HG02840 (cell line): ENCODE measurements around the gene OR2C1.

Experiments used
- ATAC-seq: cut with Tn5 transposase; IDR thresholded peaks from one replicate; pipeline ENCODE4 v1.9.1; 2021; ENCODE audit warnings: mild to moderate bottlenecking, moderate library complexity, moderate number of reproducible peaks; ENCODE audit not compliant: unreplicated experiment, low FRiP score

OR2C1 gene

DNA sequence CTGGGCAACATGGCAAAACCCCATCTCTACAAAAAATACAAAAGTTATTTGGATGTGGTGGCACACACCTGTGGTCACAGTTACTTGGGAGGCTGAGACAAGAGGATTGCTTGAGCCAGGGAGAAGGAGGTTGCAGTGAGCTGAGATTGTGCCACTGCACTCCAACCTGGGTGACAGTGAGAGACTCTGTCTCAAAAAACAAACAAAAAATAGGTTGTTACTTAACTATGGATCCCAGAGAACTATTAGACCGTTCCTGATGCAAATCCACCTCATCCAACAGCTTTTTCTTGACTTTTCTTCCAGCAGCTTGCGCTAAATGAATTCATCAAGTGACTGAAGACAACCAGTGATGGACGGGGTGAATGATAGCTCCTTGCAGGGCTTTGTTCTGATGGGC, at the start of gene OR2C1:
TSS of gene OR2C1 (plus strand) at position 301 of the 400 bp plus-strand sequence. CDS start at position 353, 52 bp downstream.
- ATAC-seq: no peak

DNA sequence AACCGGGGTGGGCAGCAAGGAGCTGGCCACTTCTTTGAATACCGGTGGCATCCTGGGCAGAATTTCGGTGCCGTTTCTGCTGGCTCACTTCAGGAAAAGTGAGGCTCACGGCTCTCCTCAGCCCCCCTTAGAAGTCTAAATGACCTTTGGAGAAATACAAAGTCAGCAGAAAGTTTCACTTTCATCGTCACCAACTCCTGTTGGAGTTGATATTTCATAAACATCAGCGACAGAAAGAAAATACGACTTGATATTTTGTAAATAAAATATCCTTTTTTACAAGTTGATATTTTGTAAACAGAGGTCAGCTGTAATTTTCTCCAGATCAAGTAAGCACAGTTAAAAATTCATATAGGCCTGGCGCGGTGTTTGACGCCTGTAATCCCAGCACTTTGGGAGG, 49.6 kb upstream of the OR2C1 start:
- ATAC-seq: no peak

DNA sequence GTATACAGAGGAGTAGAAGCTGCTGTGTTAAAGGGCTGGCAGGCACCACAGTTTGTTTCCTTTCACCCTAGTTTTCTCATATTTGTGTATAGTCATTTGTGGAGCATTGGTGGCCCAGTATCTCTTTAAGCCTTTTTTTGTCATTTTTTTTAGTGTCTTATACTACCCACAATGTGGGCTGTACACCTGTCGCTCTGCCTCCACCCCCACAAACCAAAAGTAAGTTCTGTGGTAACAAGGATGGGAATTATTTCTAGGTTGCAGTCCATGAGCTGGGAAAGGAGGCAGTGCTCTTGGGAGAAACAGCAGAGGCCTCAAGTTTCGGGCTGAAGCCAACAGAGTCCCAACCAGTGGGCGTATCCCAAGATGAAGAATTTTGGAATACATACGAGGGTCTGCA, 44.2 kb upstream of the OR2C1 start:
- ATAC-seq: no peak

DNA sequence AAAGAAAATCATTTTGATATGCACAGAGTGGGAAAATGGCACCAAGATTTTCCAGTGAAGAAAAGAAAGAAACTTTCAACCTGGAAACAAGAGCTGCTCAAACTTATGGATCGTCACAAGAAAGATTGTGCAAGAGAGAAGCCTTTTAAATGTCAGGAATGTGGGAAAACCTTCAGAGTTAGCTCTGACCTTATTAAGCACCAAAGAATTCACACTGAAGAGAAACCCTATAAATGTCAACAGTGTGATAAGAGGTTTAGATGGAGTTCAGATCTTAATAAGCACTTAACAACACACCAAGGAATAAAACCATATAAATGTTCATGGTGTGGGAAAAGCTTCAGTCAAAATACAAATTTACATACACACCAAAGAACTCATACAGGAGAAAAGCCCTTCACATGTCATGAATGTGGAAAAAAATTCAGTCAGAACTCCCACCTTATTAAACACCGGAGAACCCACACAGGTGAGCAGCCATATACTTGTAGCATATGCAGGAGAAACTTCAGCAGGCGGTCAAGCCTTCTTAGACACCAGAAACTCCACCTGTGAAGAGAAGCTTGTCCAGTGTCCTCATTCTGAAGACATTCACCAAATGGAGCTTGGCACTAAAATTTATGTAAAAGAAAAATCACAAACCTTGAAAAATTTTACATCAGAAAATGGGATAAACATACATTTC, 38.2 kb upstream of the OR2C1 start:
- no peak for ATAC-seq

DNA sequence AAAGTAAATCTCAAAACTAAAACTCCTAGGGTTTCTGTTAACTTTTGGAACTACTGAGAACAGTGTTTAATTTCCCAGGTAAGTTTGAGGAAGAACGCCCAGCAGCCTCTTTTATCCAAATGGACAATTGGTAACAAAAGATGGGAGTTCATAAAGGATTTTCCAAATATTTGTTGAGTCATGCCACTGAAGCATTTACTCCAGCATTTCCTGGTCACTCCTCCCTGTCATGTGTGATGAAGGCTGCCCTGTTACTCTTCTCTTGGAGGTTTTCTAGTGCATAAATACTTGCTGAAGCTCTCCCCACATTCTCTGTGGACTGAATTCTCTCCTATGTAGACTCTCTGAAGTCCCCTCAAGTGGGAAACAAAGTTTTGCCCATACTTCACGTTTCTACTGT, 33.9 kb upstream of the OR2C1 start:
- ATAC-seq: no peak

DNA sequence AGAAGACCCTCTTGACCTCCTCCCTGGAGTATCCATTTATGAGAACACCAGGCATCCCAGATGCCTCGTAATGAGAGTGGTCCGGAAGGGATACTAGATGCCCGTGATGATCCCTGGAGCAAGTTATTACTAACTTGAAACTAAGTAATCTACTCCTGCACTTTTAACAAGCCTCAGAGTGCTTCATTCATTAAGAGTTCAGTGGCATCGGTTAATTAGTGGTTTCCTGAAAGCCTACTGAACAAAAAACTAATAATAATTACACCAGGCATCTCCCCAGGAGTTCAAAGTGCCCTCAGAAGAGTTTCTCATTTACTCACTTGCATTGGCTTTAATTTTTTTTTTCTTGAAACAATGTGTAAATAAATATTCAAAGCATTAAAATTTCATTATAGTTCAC, 28.2 kb upstream of the OR2C1 start:
- ATAC-seq: no peak

DNA sequence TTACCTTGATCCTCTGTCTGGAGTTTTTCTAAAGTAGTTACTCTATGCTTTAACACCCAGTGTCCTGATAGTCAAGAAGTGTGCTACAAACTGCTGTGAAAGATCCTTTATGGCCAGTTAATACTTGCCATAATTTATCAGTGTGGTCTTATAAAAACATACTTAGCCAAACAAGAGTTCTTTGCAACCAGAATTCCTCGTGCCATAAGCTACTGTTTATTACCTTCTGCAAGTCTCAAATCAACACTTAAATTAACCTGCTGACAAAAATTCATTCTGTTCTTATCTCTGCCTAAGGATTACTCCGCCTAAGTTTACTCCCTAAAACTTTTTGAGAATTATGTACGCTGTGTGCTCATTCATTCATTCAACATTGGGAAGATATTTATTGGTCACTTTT, 27.6 kb upstream of the OR2C1 start:
- ATAC-seq: no peak

DNA sequence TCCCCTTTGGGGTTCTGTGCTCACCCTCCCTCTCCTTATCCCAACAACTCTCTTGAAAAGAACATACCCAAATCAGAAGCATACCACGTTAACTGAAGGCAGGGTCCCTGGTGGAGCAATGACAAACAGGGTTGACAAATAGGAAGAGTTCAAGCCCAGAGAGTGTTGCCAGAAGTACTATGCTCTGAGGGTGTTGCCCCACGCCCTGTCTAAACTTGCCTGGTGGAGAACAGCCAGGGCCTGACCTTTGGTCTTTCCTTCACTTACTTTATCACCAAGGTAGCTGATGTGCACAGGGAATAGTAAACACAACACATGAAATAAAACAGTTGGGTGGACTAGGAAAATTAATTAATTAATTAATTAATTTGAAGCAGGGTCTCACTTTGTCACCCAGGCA, 27.0 kb upstream of the OR2C1 start:
- no peak for ATAC-seq

DNA sequence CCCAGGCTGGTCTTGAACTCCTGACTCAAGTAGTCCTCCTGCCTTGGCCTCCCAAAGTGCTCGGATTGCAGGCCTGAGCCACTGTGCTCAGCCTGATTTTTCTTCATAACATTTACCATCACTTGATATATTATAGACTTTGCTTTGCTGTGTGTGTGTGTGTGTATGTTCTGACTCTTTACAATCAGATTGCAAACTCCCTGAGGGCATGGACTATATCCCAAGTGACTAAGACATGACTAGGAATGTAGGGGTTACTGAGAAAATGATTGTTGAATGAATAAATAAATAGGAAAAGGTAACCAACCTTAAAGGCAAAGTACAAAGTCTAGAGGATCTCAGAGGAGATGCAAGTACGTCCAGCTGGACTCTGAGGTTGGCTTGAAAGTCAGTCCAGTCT, 9.6 kb upstream of the OR2C1 start:
- ATAC-seq: no peak

DNA sequence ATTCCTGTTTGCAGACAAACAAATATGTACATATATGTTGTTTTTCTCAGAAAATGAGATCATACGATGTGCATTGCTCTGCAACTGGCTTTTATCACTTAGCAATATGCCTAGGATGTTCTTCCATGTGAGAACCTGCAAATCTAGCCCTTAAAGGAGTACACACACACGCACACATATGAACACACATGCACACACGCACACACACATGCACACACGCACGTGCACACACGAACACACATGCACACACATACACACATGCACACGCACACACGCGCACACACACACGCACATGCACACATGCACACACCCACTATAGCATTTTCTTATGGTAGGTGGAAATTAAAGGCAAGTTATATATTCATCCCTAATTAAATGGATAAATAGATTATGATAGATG, 8.1 kb upstream of the OR2C1 start:
- ATAC-seq: no peak

DNA sequence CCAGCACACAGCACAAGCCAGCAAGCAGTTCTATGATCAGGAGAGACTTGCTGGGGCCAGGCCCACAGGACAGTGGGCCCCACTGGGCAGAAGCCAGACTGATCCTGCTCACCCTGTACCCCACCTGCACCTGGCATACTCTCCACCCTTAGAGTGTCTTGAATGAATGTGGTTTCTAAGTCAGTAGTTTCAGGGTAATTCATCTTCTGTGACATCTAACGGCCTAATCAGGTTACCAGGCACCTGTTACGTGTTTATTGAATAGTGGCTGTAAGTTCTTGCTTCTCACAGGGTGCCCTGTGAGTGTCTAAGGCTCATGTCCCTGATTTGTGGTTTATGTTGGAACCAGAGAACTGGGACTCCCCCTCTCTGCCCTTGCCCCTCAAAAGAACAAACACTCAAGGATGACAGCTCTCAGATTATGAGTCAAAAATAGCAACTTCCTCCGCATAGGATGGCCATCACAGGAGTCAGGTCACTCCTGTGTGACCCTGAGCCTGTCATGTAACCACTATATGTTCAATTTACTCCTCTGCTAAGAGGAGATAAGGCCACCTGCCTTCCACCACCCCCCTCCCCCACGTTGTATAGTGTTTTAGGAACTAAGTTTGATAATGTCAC, 7.0 kb upstream of the OR2C1 start:
- ATAC-seq: no peak

DNA sequence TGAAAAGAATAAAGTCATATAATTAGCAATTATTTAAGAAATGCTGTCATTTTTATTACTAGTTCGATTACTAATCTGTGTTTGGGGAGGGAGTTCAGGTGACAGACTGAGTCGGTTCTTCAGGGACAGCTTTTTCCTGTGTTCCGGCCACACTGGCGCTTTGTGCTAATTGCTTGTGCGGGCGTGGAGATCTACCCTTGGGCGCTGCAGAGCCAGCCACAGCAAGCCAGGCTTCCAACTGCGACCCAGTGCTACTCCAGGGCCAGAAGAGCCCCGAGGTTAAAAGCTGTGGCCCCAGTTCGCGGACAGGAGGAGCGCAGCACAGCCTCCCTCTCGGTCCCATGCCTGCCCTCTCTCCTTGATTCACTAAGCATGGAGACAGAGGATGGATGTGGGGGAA, 6.5 kb upstream of the OR2C1 start:
- no peak for ATAC-seq

DNA sequence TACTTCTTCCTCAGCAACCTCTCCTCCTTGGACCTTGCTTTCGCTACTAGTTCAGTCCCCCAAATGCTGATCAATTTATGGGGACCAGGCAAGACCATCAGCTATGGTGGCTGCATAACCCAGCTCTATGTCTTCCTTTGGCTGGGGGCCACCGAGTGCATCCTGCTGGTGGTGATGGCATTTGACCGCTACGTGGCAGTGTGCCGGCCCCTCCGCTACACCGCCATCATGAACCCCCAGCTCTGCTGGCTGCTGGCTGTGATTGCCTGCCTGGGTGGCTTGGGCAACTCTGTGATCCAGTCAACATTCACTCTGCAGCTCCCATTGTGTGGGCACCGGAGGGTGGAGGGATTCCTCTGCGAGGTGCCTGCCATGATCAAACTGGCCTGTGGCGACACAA, 429 bp downstream of the OR2C1 start:
- no peak for ATAC-seq

DNA sequence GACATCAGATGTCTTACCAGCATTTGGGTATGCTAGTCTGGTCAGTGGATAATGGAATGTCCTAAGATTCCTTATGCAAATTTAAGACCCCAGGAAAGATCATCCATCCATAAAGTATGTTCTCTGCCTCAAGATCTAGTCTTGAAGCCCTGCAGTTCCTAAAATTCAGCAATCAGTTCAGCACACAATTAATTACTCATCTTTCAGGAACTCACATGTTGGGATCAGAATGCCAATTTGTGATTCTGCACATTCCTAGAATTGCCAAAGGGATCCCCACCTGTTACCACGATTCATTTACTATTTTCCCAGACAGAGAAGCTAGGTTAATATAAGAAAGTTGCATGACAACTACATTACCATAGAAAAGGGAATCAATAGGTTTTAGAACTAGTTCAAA, 3.2 kb downstream of the OR2C1 start:
- no peak for ATAC-seq

DNA sequence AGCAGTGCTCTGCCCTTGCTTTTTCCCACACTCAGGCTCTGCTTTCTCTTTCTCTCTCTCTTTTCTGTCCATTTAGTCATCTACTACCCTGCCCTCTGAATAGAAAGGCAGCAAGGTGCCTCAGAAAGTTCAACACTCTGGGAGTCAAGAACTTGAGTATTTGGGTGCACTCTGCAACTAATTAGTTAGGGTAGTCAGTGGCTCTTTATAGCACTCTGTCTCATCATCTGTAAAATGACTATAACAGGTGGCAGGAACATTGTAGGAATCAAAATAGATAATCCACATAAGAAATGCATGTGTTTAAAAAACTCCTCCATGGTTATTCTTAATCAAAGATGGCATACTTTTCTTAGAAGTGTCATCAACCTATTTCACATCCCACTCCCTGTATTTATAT, 7.2 kb downstream of the OR2C1 start:
- ATAC-seq: no peak

DNA sequence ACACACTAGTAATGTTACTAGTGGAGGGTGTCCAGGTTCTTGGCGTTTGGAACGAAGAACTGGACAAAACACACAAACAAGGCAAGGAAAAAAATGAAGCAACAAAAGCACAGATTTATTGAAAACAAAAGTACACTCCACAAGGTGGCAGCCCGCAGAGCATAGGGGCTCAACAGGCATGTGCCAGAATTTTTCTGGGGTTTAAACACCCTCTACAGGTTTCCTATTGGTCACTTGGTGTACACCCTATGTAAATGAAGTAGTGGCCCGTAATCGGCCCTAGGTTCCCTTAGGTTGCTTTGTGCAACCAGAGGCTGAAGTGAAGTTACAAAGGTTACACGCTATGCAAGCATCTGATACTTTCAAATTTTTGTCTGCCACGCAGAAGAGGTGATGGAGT, 8.1 kb downstream of the OR2C1 start:
- no peak for ATAC-seq

DNA sequence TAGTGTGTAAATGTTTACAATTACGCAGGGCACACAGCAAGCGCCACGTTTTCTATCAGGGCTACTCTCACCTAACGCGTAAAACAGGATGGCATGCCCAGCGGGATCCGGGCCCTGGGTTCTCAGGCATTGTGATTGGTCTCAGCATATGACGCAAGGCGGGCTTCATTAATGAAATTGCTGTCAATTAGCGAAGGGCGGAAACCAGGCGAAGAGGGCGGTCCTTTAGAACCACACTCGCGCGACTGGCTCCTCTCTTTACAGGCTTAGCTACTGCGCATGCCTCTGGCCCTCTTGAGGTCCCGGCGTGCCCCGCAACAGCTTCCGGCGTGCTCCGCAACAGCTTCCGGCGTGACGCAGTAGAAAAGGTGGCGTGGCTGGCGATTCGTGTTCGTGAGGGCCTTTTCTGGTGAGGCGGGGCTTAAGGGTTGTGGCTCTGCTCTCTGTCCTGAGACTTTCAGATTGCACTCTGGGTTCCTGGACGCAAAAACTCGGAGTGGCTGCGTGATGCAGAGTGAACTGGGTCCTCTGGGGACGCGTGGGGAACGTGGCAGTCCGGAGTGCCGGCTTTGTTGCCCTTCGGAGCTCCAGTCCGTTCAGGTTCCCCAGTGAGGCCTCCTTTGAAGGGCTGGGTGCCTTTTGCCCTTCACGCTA, 9.2 kb downstream of the OR2C1 start:
- no peak for ATAC-seq

DNA sequence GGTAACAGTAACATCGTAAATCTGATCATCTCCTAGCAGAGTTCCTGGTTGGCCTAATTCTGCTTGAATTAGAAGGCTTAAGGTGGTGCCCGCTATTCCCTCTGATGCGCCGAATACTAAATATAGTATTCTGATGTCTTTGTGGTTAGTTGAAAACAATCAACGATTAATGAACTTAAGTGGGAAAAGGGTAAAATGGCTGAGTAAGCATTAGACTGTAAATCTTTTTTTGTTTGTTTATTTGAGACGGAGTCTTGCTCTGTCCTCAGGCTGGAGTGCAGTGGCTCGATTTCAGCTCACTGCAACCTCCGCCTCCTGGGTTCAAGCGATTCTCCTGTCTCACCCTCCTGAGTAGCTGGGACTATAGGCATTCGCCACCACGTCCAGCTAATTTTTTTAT, 13.4 kb downstream of the OR2C1 start:
- no peak for ATAC-seq

DNA sequence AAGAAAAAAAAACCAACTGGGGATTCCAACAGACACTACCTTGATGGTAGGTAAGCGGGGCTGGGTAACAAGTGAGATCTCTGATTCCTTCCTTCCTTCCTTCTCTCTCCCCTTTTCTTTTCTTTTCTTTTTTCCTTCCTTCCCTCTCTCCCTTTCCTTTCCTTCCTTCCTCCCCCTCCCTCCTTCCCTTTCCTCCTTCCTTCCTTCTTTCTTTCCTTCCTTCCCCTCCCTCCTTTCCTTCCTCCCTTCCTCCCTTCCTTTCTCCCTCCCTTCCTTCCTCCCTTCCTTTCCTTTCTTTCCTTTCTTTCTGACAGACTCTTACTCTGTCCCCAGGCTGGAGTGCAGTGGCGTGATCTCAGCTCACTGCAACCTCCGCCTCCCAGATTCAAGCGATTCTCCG, 20.0 kb downstream of the OR2C1 start:
- ATAC-seq: no peak

DNA sequence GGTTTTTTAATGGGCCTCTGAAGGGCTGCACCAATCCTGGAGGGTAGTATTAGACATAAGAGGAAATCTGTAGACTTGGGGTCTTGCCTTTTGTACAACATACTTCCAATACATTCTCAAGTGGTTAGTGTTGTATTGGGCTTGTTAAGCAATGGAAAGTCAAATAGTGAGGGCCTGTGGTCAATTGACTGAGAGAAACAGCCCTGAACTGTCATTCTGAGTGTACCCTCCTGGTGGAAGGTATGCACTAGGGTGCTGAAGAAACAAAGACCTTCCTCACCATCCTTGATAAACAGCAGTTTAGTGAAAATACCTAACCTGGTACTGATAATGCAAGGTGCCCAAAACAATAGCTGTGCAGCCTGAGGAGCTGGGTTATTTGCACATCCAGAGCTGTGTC, 22.2 kb downstream of the OR2C1 start:
- ATAC-seq: no peak

DNA sequence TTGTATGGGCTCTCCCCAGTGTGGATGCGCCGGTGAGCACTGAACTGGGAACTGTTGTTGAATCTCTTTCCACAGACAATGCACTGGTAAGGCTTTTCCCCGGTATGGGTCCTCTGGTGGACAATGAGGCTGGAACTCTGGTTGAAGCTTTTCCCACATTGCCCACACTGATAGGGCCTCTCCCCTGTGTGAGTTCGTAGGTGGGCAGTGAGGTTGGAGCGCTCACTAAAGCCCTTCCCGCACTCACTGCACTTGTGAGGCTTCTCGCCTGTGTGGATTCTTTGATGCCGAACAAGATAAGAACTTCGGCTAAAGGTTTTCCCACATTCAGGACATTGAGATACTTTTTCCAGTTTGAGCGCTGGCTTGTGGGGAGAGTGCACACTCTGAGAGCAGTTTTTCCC, 27.4 kb downstream of the OR2C1 start:
- no peak for ATAC-seq

DNA sequence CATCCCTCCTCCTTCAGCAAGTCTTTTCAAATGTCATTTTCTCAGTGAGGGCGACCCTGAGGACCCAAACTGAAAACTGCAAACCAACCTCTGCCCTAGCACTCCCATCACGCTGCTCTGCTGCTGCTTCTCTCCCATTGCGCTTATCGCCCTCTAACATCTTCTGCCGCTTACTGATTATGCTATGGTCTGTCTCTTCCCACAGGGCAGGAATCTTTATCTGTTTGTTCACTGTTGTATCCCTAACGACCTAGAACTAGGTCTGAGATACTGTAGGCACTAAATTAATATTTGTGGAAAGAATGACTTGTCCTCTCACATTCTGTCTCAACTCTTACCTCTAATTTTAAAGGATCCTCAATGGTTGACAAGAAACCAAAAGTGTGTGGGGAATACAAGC, 32.6 kb downstream of the OR2C1 start:
- no peak for ATAC-seq
